ENCODE measurements around the gene PAK1. TPM values are rescaled to one million over a fixed set of nuclear protein-coding genes. Genes with fewer than 3 reads are reported as not detected.

Gene PAK1
- total and polyA plus RNA-seq, 9 of the 15 experiments (the other 6 are each of a cell fraction or from before 2014, with no cell fraction given), result 0.52 to 11.7 (median 1.9) TPM

DNA sequence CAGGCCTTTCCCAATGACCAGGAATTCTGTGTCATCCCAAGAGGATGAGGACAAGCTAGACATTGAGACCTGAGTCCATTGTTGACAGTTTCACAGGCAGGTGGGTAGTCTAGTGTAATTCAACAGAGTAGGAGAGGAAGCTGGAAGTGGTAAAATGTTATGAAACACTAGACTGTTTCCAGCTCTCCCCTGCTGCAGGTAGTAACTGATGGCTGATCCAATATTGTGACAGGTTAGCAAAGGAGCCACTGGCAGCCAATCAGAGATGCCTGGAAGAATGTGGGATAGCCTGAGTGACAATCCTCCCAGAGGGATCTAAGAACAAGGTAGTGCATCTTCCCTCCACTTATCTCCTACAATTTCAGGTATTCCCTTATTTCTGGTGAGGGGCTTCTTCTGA lies 161.8 kb downstream of the PAK1 start:
- no peak overlapping the region for H3K4me3 ChIP-seq
- POLR2A ChIA-PET, result interaction anchor here (0.5 kb wide), 1 partner anchor 100 kb away, joined by 3 read pairs; no protein-coding TSS in a partner anchor
- TF ChIP-seq, protein P1, sequence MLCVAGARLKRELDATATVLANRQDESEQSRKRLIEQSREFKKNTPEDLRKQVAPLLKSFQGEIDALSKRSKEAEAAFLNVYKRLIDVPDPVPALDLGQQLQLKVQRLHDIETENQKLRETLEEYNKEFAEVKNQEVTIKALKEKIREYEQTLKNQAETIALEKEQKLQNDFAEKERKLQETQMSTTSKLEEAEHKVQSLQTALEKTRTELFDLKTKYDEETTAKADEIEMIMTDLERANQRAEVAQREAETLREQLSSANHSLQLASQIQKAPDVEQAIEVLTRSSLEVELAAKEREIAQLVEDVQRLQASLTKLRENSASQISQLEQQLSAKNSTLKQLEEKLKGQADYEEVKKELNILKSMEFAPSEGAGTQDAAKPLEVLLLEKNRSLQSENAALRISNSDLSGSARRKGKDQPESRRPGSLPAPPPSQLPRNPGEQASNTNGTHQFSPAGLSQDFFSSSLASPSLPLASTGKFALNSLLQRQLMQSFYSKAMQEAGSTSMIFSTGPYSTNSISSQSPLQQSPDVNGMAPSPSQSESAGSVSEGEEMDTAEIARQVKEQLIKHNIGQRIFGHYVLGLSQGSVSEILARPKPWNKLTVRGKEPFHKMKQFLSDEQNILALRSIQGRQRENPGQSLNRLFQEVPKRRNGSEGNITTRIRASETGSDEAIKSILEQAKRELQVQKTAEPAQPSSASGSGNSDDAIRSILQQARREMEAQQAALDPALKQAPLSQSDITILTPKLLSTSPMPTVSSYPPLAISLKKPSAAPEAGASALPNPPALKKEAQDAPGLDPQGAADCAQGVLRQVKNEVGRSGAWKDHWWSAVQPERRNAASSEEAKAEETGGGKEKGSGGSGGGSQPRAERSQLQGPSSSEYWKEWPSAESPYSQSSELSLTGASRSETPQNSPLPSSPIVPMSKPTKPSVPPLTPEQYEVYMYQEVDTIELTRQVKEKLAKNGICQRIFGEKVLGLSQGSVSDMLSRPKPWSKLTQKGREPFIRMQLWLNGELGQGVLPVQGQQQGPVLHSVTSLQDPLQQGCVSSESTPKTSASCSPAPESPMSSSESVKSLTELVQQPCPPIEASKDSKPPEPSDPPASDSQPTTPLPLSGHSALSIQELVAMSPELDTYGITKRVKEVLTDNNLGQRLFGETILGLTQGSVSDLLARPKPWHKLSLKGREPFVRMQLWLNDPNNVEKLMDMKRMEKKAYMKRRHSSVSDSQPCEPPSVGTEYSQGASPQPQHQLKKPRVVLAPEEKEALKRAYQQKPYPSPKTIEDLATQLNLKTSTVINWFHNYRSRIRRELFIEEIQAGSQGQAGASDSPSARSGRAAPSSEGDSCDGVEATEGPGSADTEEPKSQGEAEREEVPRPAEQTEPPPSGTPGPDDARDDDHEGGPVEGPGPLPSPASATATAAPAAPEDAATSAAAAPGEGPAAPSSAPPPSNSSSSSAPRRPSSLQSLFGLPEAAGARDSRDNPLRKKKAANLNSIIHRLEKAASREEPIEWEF (CRISPR knock-in tag; IDR thresholded peaks at IDR 0.05), result no peak
- TF ChIP-seq, protein P2, sequence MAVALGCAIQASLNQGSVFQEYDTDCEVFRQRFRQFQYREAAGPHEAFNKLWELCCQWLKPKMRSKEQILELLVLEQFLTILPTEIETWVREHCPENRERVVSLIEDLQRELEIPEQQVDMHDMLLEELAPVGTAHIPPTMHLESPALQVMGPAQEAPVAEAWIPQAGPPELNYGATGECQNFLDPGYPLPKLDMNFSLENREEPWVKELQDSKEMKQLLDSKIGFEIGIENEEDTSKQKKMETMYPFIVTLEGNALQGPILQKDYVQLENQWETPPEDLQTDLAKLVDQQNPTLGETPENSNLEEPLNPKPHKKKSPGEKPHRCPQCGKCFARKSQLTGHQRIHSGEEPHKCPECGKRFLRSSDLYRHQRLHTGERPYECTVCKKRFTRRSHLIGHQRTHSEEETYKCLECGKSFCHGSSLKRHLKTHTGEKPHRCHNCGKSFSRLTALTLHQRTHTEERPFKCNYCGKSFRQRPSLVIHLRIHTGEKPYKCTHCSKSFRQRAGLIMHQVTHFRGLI (CRISPR knock-in tag; IDR thresholded peaks at IDR 0.05), result no peak
- TF ChIP-seq XRCC4 (IDR thresholded peaks at IDR 0.05; ENCODE audit: extremely low read depth, insufficient read depth, insufficient read length) (no peak), DMBX1 (CRISPR knock-in tag; IDR thresholded peaks at IDR 0.05; ENCODE audit: borderline replicate concordance) (no peak), ZNF445 (CRISPR knock-in tag; IDR thresholded peaks at IDR 0.05; ENCODE audit: low read depth) (no peak), RFX5 (IDR thresholded peaks at IDR 0.05; ENCODE audit: low read depth, low read length) (no peak), ZNF431 (CRISPR knock-in tag; IDR thresholded peaks at IDR 0.05) (no peak), RBM17 (IDR thresholded peaks at IDR 0.05; ENCODE audit: borderline replicate concordance, low read depth, low read length) (no peak), NUFIP1 (IDR thresholded peaks at IDR 0.05; ENCODE audit: partially characterized antibody) (no peak)
- TF ChIP-seq, protein P3, sequence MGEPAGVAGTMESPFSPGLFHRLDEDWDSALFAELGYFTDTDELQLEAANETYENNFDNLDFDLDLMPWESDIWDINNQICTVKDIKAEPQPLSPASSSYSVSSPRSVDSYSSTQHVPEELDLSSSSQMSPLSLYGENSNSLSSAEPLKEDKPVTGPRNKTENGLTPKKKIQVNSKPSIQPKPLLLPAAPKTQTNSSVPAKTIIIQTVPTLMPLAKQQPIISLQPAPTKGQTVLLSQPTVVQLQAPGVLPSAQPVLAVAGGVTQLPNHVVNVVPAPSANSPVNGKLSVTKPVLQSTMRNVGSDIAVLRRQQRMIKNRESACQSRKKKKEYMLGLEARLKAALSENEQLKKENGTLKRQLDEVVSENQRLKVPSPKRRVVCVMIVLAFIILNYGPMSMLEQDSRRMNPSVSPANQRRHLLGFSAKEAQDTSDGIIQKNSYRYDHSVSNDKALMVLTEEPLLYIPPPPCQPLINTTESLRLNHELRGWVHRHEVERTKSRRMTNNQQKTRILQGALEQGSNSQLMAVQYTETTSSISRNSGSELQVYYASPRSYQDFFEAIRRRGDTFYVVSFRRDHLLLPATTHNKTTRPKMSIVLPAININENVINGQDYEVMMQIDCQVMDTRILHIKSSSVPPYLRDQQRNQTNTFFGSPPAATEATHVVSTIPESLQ (CRISPR knock-in tag; IDR thresholded peaks at IDR 0.05), result no peak
- TF ChIP-seq, protein P4, sequence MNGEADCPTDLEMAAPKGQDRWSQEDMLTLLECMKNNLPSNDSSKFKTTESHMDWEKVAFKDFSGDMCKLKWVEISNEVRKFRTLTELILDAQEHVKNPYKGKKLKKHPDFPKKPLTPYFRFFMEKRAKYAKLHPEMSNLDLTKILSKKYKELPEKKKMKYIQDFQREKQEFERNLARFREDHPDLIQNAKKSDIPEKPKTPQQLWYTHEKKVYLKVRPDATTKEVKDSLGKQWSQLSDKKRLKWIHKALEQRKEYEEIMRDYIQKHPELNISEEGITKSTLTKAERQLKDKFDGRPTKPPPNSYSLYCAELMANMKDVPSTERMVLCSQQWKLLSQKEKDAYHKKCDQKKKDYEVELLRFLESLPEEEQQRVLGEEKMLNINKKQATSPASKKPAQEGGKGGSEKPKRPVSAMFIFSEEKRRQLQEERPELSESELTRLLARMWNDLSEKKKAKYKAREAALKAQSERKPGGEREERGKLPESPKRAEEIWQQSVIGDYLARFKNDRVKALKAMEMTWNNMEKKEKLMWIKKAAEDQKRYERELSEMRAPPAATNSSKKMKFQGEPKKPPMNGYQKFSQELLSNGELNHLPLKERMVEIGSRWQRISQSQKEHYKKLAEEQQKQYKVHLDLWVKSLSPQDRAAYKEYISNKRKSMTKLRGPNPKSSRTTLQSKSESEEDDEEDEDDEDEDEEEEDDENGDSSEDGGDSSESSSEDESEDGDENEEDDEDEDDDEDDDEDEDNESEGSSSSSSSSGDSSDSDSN (IDR thresholded peaks at IDR 0.05; ENCODE audit: borderline replicate concordance in 1 of 2, low read depth in 2 of 2, low read length in 2 of 2), result no peak

More for the DNA sequence above, 161.8 kb downstream of the PAK1 start:
- CTCF ChIA-PET (ENCODE audit: low intra/inter-chr PET ratio), result no interaction called here
- Histone ChIP-seq H3K36me3 (ENCODE audit: control insufficient read depth, insufficient read depth, low read length) (no peaks in the 10 kb centered on the region), H3K27me3 (ENCODE audit: control insufficient read depth in 2 of 2, insufficient read depth in 2 of 2, low read length in 2 of 2) (peaks cover 23 to 26% of the 10 kb centered on the region in 2 experiments), H2AFZ (ENCODE audit: low read depth, low read length) (no peak overlapping the region), H4K20me1 (replicated peaks; ENCODE audit: control insufficient read depth, insufficient read depth, low read length) (no peaks in the 10 kb centered on the region), H3K9ac (ENCODE audit: insufficient read depth in 1 of 2, low read depth in 2 of 2, low read length in 2 of 2) (no peak overlapping the region), H3K79me2 (ENCODE audit: control insufficient read depth, insufficient read depth, low read length) (no peaks in the 10 kb centered on the region), H3K9me3 (replicated peaks; ENCODE audit: control insufficient read depth, insufficient read depth, low read depth, low read length) (no peaks in the 10 kb centered on the region), H3K4me1 (replicated peaks in 1 of 2; ENCODE audit: control insufficient read depth in 2 of 2, insufficient read depth in 2 of 2, low read length in 2 of 2) (no peaks in the 10 kb centered on the region), H3K4me2 (ENCODE audit: insufficient read depth, low read length) (no peak overlapping the region), H3K9me1 (ENCODE audit: control insufficient read depth, insufficient read depth, low read length) (no peaks in the 10 kb centered on the region), H3K27ac (ENCODE audit: extremely low read depth, low read depth, low read length) (no peak overlapping the region)
- ATAC-seq, result no peak
- BruUV-seq (replicated peaks), result no TSS peak
- no peak for FAIRE-seq
- in situ Hi-C loops (cut with MboI), result no loop called here
- intact Hi-C loops (cut with micrococcal nuclease), result no loop called here
- no peak for DNase-seq (ENCODE audit: extremely low read depth in 1 of 4, low spot score in 3 of 4)
